GM21717 (cell line): Measurements from ENCODE around the gene ABCB9.
A peak's percentile ranks its signal among the peaks of the same experiment; 100 is the strongest.

Experiments
- ATAC-seq: cut with Tn5 transposase; IDR thresholded peaks from one replicate; pipeline ENCODE4 v1.9.1; 2021; ENCODE audit warnings: mild to moderate bottlenecking, moderate library complexity; ENCODE audit not compliant: unreplicated experiment

ABCB9 gene

DNA sequence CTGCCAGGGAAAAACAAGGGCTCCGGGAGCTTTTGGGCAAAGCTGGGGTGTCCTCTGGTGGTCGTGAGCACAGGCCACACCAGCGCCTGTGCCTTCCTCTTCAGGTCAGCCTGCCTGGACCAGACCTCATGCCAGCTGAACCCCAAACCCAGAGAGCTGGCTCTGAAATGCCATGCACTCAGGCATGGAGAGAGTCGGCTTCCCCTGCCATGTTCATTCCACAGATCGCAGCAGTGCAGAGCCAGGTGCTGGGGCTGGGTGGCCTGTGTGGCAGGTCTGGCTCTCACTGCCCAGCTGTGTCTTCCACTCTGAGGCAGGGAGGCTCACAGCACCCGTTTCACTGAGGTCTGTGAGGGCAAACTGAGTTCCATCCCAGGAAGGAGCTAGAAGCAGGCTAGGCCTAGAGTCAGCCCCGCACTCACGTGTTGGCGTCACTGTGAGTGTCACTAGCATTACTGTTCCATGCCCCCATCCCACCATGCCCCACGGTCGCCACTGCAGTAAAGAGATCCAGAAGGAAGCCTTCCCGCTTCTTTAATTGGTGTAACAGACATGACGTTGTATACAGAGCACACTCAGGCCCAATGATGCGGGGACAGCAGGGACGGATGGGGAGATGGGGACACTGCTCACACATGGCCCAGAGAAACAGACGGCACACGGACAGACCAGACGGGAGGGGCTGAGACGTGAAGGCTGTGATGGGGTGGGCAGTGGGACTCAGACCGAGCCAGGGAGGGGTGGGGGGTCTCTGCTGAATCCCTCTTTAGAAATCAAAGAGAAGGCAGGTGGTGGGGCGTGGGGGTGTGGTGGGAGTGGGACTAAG is 16.9 kb upstream of the ABCB9 start:
- no peak for ATAC-seq

DNA sequence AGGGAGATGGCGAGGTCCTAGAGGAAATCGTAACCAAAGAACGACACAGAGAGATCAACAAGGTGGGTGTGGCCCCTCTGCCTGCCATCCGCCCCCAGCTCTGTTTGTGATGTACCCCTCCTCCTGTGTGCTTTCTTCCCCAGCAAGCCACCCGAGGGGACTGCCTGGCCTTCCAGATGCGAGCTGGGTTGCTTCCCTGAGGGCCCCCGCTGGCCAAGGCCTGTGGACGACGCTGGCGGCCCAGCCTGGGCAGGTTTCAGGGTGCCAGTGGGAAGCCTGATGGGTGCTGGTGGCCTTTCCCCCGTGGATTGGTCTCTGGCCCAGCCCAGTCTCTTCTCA is 16.2 kb upstream of the ABCB9 start:
- ATAC-seq: no peak

DNA sequence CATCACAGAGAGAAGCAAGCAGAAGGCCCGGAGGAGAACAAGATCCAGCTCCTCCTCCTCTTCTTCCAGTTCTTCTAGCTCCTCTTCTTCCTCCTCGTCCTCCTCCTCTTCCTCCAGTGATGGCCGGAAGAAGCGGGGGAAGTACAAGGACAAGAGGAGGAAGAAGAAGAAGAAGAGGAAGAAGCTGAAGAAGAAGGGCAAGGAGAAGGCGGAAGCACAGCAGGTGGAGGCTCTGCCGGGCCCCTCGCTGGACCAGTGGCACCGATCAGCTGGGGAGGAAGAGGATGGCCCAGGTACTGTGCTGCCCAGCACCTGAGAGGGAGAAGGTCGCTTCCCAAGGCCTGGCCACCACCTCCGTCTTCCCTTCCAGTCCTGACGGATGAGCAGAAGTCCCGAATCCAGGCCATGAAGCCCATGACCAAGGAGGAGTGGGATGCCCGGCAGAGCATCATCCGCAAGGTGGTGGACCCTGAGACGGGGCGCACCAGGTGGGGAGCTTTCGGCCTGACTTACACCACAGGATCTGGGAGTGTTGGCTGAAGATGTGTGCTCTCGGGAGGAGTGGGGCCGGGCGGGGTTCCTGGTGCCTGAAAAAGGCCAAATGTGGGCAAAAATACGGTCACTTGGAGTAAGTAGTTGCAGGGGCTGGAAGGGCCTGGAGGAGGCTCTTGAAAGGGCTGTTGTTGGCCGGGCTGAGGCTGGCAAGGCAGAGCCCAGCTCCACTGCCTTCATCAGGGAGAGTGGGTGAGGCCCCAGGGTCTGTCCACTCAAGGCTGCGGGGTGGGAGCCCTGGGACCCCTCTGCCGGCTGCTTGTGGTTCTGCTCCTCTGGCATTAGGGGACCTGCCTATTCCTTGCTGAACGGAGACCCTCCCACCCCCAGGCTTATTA is 15.6 kb upstream of the ABCB9 start:
- ATAC-seq: no peak

DNA sequence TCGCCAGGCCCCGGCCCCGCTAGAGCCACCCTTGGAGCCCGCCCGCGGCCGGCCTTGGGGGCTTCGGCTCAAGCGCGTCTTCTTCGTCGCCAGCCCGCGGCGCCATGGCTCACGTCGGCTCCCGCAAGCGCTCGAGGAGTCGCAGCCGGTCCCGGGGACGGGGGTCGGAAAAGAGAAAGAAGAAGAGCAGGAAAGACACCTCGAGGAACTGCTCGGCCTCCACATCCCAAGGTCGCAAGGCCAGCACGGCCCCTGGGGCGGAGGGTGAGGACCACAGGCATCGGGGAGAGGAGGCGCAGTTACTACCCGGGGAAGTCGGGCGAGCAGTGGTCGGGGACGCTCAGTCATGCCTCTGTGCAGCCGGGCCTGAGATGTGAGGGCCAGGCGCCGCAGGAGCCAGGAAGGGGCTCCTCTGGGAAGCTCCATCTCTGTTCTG is 14.8 kb upstream of the ABCB9 start:
- ATAC-seq: peak; percentile 12

DNA sequence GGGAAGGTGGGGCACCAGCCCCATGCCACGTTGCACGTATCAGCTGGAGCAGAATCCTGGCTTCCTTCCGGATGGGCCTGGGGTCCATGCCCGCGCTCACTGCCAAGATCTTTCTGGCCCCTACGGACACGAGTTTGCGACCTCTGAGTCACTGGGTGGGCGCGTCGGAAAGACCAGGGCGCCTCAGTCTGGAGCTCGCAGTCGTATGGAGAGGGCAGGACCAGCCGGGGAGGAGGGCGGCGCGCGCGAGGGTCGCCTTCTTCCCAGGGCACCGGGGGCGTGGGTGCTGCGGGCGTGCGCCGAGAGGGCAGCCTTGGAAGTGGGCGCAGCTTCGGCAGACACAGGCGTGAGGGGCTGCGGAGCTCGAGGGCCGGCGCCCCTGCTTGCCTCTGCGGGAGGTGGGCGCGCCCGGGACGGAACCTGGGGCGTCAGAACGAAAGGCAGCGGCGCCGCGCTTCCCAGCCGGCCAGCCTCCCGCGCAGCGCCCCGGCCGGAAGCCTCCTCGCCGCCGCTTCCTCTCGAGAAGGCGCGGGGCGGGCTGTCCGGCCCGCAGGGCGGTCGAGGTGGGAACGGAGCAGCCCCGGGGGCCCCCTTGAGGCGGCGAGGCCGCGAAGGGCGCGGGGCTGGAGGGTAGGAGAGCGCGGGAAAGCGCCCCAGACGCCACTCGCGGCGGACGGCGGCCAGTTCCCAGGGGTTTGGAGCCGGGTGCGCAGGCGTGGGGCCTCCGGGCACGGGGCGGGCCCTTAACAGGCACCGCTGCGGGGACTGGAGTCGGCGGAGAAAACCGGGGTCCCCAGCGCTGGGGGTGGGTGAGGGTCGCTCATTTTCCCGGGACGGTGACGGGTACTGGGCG is 14.1 kb upstream of the ABCB9 start, which contains the start of gene ARL6IP4:
Gene ARL6IP4 (plus strand): TSS at position 499 of the 853 bp plus-strand sequence. CDS start 459 bp downstream, outside the sequence.
- ATAC-seq: peak; percentile 39

DNA sequence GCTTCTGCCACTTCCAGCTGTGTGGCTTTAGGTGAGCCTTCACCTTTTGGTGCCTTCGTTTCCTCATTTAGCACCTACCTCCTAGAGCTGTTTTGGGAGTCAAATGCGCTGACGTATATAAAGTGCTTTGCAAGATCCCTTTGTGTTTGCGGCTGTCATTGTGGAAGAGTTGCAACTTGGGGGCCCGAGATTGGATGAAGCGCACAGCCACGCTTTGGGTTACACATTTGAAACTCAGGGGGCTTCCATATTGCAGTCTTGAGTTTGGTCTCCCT is 13.6 kb upstream of the ABCB9 start:
- ATAC-seq: no peak

DNA sequence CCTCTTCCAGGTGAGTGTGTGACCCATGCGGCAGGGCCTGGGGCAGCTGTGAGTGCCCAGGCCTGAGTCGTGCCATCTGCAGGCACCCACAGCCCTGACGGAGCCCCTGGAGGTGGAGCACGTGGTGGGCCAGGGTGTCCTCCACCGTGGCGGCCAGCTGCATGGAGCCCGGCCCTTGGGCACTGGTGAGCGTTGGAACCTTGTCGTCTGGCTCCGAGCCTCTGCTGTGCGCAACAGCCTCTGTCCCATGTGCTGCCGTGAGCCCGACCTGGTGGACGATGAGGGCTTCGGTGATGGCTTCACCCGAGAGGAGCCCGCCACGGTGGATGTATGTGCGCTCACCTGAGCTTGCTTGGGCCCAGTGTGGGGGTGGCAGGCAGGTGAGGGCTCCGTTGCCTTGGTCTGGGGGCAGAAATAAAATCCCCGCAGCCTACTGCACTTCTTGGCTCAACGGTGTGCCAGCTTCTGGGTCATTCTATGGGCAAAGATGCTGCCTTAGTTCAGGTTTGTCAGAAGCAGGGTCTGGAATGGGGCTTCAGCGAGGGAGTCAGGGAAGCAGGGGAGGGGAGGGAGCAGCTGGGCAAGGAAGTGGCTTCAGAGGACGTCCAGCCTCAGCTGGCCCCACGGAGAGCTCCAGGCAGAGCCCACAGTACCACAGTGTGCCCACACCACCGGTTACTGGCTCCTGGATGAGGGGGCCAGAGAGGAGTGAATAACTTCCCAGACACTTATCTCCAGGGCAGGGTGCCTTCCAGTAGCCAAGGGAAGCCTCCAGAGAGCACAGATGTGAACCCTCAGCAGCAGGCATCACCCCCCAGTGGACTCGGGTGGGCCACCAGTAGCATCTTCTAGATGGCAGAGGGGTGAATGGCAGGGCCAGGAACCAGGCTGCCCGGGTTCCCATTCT is 13.0 kb upstream of the ABCB9 start:
- ATAC-seq: no peak

- ATAC-seq: no peak
Measured at GRCh38 chr12:122978507-122978955, 12.3 kb upstream of the ABCB9 start.

- ATAC-seq: no peak
Measured at GRCh38 chr12:122977655-122978392, 11.6 kb upstream of the ABCB9 start.

DNA sequence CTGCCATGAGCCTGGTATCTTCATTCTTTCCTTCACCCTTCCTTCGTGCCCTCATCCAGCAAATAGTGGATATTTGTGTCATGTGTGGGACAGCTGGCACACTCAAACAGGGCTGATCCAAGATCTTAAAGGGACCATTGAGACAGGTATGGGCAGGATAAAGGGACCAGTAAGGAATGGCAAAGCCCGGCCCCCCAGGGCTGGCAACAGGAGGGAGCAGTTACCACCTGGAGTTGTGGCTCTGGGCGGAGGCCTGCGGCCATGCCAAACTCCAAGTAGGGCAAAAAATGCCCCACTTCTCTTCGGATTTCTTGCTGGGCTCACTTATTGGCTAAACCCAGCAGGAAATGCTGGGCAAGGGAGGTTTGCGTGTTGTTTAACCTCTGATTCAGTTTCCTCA is 10.9 kb upstream of the ABCB9 start:
- ATAC-seq: no peak

DNA sequence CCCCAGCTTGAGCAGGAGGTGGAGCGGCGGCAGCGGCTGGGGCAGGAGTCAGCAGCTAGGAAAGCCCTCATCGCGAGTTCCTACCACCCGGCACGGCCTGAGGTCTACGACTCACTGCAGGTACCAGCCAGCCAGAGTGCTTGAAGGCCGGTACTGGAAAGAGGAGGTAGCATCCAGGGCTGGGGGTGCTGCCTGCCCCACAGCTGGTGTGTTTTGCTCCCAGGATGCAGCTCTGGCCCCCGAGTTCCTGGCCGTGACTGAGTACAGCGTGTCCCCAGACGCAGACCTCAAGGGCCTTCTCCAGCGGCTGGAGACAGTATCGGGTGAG is 10.3 kb upstream of the ABCB9 start:
- ATAC-seq: no peak

GRCh38 chr12:122975790-122976647 is 9.8 kb upstream of the ABCB9 start:
- ATAC-seq: no peak

GRCh38 chr12:122974892-122975789 is 8.9 kb upstream of the ABCB9 start, which contains the start of gene OGFOD2:
Gene OGFOD2, plus strand, starts transcription at chr12:122975244. Its CDS starts 8 bp downstream, at chr12:122975252.
- peak; percentile 62 for ATAC-seq

- peak; percentile 73 for ATAC-seq
Measured at GRCh38 chr12:122974274-122974891, 8.1 kb upstream of the ABCB9 start.

DNA sequence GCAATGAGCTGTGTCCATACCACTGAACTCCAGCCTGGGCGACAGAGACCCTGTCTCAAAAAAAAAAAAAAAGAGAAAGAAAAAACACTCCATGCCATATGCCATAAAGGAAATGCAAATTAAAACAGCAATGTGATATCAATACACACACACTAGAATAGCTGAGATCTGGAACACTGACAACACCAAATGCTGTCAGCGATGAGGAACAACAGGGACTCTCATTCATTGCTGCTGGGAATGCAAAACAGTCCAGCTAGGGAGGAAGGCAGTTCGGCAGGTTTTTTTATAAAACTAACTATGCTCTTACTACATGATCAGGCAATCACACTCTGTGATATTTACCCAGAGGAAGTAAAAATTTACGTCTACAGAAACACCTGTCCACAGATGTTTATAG is 3.4 kb upstream of the ABCB9 start:
- ATAC-seq: no peak

DNA sequence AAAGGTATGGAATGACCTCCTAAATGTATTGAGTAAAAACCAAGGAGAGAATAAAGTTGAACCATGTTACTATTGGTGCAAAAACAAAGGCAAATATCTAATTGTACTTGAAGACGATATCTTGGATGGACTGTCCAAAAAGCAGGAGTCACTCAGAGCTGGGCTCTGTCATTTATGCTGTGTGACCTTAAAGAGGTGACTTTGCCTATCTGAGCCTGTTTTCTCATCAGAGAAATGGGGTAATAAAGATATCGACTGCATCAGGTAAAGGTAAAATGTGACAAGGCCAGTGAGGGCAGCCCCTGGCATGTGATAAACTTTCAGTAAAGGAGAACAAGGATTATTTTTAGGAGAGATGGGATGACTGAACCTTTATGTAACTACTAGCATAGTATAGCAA is 1.8 kb upstream of the ABCB9 start:
- no peak for ATAC-seq
